Measurements from ENCODE around the gene EOLA1. TPM values are rescaled to one million over a fixed set of nuclear protein-coding genes. Genes with fewer than 3 reads are reported as not detected.
"Not testable (repeated sequence)": the region's sequence is repeated elsewhere in the genome, so short reads cannot be mapped to it uniquely, and the experiment has no call there.

EOLA1 gene
- polyA plus RNA-seq, 1 donor (not counting 4 experiments of a cell fraction or from before 2014, with no cell fraction given) = 9.3 TPM

DNA sequence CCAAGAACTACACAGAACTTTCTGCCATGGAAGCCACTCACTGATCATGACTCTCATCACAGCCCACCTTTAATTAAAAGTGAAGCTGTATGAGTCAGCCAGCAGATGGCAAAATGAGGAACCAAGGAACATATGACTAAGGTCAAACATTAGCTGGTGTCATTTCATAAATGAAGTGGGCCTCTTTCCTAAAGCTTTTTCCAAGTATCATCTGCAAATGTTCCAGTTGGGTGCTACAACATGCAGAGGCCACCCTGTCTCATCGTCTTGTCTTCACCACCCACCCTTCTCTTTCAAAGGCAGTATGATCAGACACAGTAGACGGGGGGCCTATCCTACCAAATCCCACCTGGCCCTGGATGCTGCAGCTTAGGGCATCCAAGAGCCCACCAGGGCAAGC is 9.2 kb upstream of the EOLA1 start:
- Histone ChIP-seq H3K4me2 (ENCODE audit: control insufficient read depth, extremely low read depth, insufficient read depth, low read depth, low read length) (no peak overlapping the region), H3K4me1 (ENCODE audit: control insufficient read depth, extremely low read depth, insufficient read depth, low read length) (no peaks in the 10 kb centered on the region), H3K9me1 (ENCODE audit: control insufficient read depth, extremely low read depth, insufficient read depth, low read length) (no peaks in the 10 kb centered on the region), H3K36me3 (ENCODE audit: control insufficient read depth in 2 of 2, extremely low read depth in 1 of 2, insufficient read depth in 2 of 2, low read length in 2 of 2) (no peaks in the 10 kb centered on the region), H3K4me3 (ENCODE audit: control insufficient read depth in 2 of 3, extremely low read depth in 1 of 3, insufficient read depth in 2 of 3, low read depth in 1 of 3, low read length in 3 of 3) (no peak overlapping the region), H3K79me2 (ENCODE audit: control insufficient read depth, insufficient read depth, low read length) (no peaks in the 10 kb centered on the region), H4K20me1 (ENCODE audit: control insufficient read depth, extremely low read depth, insufficient read depth, low read length) (no peaks in the 10 kb centered on the region), H3K27ac (ENCODE audit: control insufficient read depth, insufficient read depth, low read length) (no peak overlapping the region), H3K9ac (ENCODE audit: control insufficient read depth, extremely low read depth, insufficient read depth, low read length) (no peak overlapping the region), H3K27me3 (ENCODE audit: control insufficient read depth, extremely low read depth, insufficient read depth, low read length) (no peaks in the 10 kb centered on the region), H3K9me3 (ENCODE audit: control insufficient read depth, low read depth, low read length) (no peaks in the 10 kb centered on the region), H2AFZ (ENCODE audit: control insufficient read depth, low read length) (no peak overlapping the region)
- dilution Hi-C loops (cut with MboI; ENCODE audit: extremely low pct_ligation_motif_present, low sequenced_read_pairs) = no loop called here
- DNase-seq (ENCODE audit: low read depth, low spot score) (no peak), FAIRE-seq (no peak)
- TF ChIP-seq, protein P1, sequence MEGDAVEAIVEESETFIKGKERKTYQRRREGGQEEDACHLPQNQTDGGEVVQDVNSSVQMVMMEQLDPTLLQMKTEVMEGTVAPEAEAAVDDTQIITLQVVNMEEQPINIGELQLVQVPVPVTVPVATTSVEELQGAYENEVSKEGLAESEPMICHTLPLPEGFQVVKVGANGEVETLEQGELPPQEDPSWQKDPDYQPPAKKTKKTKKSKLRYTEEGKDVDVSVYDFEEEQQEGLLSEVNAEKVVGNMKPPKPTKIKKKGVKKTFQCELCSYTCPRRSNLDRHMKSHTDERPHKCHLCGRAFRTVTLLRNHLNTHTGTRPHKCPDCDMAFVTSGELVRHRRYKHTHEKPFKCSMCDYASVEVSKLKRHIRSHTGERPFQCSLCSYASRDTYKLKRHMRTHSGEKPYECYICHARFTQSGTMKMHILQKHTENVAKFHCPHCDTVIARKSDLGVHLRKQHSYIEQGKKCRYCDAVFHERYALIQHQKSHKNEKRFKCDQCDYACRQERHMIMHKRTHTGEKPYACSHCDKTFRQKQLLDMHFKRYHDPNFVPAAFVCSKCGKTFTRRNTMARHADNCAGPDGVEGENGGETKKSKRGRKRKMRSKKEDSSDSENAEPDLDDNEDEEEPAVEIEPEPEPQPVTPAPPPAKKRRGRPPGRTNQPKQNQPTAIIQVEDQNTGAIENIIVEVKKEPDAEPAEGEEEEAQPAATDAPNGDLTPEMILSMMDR (optimal IDR thresholded peaks at IDR 0.05 in 1 of 3, IDR thresholded peaks at IDR 0.05 in 1 of 3, conservative IDR thresholded peaks at IDR 0.05 in 1 of 3; ENCODE audit: extremely low read depth in 1 of 3, insufficient read depth in 2 of 3, low read length in 3 of 3) = no peak
- TF ChIP-seq EZH2 (IDR thresholded peaks at IDR 0.05; ENCODE audit: low read length) = no peak

DNA sequence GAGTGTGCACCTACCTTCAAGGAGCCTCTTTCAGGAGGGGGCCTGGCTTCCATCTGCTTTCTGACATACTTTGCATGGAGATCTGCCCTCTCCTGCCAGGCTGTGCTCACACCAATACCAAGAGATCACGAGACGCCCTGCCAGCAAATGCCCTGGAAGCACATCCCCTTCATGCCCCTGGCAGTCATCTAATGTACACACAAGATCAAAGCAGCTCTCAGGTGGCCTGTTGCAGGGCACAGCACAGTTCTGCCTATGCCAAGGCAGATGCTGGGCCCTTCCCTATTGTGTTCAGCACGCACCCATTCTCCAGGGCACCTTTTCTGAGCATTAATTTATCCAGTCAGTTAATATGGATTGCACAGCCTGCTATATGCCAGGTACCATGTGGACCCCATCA is 7.9 kb upstream of the EOLA1 start:
- H2AFZ ChIP-seq (ENCODE audit: control insufficient read depth, low read length); H3K4me2 ChIP-seq (ENCODE audit: control insufficient read depth, extremely low read depth, insufficient read depth, low read depth, low read length); H3K79me2 ChIP-seq (ENCODE audit: control insufficient read depth, insufficient read depth, low read length); H4K20me1 ChIP-seq (ENCODE audit: control insufficient read depth, extremely low read depth, insufficient read depth, low read length); H3K27me3 ChIP-seq (ENCODE audit: control insufficient read depth, extremely low read depth, insufficient read depth, low read length); H3K9me3 ChIP-seq (ENCODE audit: control insufficient read depth, low read depth, low read length); DNase-seq (ENCODE audit: low read depth, low spot score); H3K27ac ChIP-seq (ENCODE audit: control insufficient read depth, insufficient read depth, low read length); dilution Hi-C loops (cut with MboI; ENCODE audit: extremely low pct_ligation_motif_present, low sequenced_read_pairs); H3K4me1 ChIP-seq (ENCODE audit: control insufficient read depth, extremely low read depth, insufficient read depth, low read length); H3K36me3 ChIP-seq (ENCODE audit: control insufficient read depth in 2 of 2, extremely low read depth in 1 of 2, insufficient read depth in 2 of 2, low read length in 2 of 2); H3K4me3 ChIP-seq (ENCODE audit: control insufficient read depth in 2 of 3, extremely low read depth in 1 of 3, insufficient read depth in 2 of 3, low read depth in 1 of 3, low read length in 3 of 3); H3K9ac ChIP-seq (ENCODE audit: control insufficient read depth, extremely low read depth, insufficient read depth, low read length); H3K9me1 ChIP-seq (ENCODE audit: control insufficient read depth, extremely low read depth, insufficient read depth, low read length); FAIRE-seq: not testable (repeated sequence)

DNA sequence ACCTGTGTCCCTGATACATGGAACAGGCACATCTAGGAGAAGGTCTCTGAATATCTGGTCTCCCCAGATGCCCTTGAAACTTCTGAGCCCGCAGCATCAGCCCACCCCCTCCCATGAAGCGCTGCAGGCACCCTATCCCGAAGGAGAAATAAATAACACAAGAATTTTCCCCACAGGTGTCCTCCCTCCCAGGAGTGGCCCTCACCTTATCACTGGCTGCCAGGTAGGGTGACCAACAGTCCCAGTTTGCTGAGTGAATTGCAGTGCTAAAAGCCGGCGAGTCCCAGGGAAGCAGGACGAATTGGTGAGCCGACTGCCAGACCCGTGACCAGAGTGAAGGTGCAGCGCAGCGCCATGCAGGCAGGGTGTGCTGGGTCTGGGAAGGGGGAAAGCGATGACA is 6.8 kb upstream of the EOLA1 start:
- H3K9me3 ChIP-seq (ENCODE audit: control insufficient read depth, low read depth, low read length); H3K9me1 ChIP-seq (ENCODE audit: control insufficient read depth, extremely low read depth, insufficient read depth, low read length); H4K20me1 ChIP-seq (ENCODE audit: control insufficient read depth, extremely low read depth, insufficient read depth, low read length); H3K4me1 ChIP-seq (ENCODE audit: control insufficient read depth, extremely low read depth, insufficient read depth, low read length); H3K9ac ChIP-seq (ENCODE audit: control insufficient read depth, extremely low read depth, insufficient read depth, low read length); DNase-seq (ENCODE audit: low read depth, low spot score); dilution Hi-C loops (cut with MboI; ENCODE audit: extremely low pct_ligation_motif_present, low sequenced_read_pairs); H3K4me2 ChIP-seq (ENCODE audit: control insufficient read depth, extremely low read depth, insufficient read depth, low read depth, low read length); H2AFZ ChIP-seq (ENCODE audit: control insufficient read depth, low read length); FAIRE-seq; H3K36me3 ChIP-seq (ENCODE audit: control insufficient read depth in 2 of 2, extremely low read depth in 1 of 2, insufficient read depth in 2 of 2, low read length in 2 of 2); H3K4me3 ChIP-seq (ENCODE audit: control insufficient read depth in 2 of 3, extremely low read depth in 1 of 3, insufficient read depth in 2 of 3, low read depth in 1 of 3, low read length in 3 of 3); H3K79me2 ChIP-seq (ENCODE audit: control insufficient read depth, insufficient read depth, low read length); H3K27ac ChIP-seq (ENCODE audit: control insufficient read depth, insufficient read depth, low read length); H3K27me3 ChIP-seq (ENCODE audit: control insufficient read depth, extremely low read depth, insufficient read depth, low read length): not testable (repeated sequence)

DNA sequence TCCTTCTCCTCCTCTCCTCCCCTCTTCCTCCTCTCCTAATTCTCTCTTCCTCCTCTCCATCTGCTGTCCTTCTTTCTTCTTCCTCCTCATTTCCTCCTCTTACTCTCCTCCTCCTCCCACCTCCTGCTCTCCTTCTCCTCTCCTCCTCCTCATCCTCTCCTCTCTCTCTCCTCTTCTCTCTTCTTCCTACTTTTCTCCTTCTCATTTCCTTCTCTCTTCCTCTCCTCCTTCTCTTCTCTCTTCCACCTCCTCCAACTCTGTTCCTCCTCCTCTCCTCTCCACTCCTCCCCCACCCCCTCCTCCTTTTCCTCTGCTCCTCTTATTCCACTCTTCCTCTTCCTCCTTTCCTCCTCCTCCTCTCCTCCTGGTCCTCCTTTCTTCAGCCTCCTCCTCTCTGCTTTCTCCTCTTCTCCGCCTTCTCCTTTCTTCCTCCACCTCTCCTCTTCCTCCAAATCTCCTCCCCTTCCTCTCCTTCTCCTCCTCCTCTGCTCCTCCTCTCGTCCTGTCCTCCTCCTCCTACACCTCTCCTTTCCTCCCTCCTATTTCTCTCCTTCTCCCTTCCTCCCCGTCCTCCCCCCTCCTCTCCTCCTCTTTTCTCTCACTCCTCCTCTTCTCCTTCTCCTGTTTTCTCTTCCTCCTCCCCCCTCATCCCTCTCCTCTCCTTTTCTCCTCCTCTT is 5.7 kb upstream of the EOLA1 start:
- H3K27me3 ChIP-seq (ENCODE audit: control insufficient read depth, extremely low read depth, insufficient read depth, low read length); H3K9me1 ChIP-seq (ENCODE audit: control insufficient read depth, extremely low read depth, insufficient read depth, low read length); H4K20me1 ChIP-seq (ENCODE audit: control insufficient read depth, extremely low read depth, insufficient read depth, low read length); H3K27ac ChIP-seq (ENCODE audit: control insufficient read depth, insufficient read depth, low read length); H3K4me1 ChIP-seq (ENCODE audit: control insufficient read depth, extremely low read depth, insufficient read depth, low read length); H3K36me3 ChIP-seq (ENCODE audit: control insufficient read depth in 2 of 2, extremely low read depth in 1 of 2, insufficient read depth in 2 of 2, low read length in 2 of 2); H2AFZ ChIP-seq (ENCODE audit: control insufficient read depth, low read length); DNase-seq (ENCODE audit: low read depth, low spot score); H3K4me2 ChIP-seq (ENCODE audit: control insufficient read depth, extremely low read depth, insufficient read depth, low read depth, low read length); H3K4me3 ChIP-seq (ENCODE audit: control insufficient read depth in 2 of 3, extremely low read depth in 1 of 3, insufficient read depth in 2 of 3, low read depth in 1 of 3, low read length in 3 of 3); H3K9me3 ChIP-seq (ENCODE audit: control insufficient read depth, low read depth, low read length); H3K9ac ChIP-seq (ENCODE audit: control insufficient read depth, extremely low read depth, insufficient read depth, low read length); dilution Hi-C loops (cut with MboI; ENCODE audit: extremely low pct_ligation_motif_present, low sequenced_read_pairs); H3K79me2 ChIP-seq (ENCODE audit: control insufficient read depth, insufficient read depth, low read length); FAIRE-seq: not testable (repeated sequence)
